Measurements from ENCODE around the gene NLGN1.

DNA sequence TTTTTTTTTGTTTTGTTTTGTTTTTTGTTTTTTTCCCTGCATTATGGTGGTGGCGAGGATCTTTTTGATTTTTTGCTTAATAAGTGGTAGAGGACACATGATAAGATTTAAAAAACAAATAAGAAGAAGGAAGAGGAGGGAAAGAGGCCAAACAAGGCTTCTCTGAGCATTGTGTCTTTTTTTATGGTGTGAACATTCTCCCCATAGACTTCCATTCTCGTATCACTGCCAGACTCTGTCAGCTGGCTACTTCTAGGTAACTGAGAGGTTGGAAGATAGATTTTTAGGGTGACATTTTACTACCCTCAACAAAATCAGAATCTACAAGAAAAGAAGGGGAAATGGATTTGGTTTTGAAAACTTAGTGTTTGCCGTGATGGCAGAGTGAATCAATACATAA is 3.8 kb downstream of the NLGN1 start:
- TF ChIP-seq, protein P1, sequence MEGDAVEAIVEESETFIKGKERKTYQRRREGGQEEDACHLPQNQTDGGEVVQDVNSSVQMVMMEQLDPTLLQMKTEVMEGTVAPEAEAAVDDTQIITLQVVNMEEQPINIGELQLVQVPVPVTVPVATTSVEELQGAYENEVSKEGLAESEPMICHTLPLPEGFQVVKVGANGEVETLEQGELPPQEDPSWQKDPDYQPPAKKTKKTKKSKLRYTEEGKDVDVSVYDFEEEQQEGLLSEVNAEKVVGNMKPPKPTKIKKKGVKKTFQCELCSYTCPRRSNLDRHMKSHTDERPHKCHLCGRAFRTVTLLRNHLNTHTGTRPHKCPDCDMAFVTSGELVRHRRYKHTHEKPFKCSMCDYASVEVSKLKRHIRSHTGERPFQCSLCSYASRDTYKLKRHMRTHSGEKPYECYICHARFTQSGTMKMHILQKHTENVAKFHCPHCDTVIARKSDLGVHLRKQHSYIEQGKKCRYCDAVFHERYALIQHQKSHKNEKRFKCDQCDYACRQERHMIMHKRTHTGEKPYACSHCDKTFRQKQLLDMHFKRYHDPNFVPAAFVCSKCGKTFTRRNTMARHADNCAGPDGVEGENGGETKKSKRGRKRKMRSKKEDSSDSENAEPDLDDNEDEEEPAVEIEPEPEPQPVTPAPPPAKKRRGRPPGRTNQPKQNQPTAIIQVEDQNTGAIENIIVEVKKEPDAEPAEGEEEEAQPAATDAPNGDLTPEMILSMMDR (IDR thresholded peaks at IDR 0.05): no peak
- TF ChIP-seq POLR2A (IDR thresholded peaks at IDR 0.05): no peak
